Frontal cortex (tissue), 4 donors: Measurements from ENCODE around the gene MAEA. TPM values are rescaled to one million over a fixed set of nuclear protein-coding genes. Genes with fewer than 3 reads are reported as not detected.

Experiments
- DNase-seq, 2 donors: peaks; one replicate each; pipeline ENCODE4 v3.0.0; 2012; ENCODE audit warnings: low spot score in 2 of 2
- FAIRE-seq: peaks from 2 replicates; lab custom pipeline; 2012; peaks lifted over from hg19 to GRCh38; lab: Jason Lieb, UNC
- total RNA-seq: library from RNA; depleted of rRNA; stranded (reverse); fragments of >200 nt; gene quantifications from one replicate; pipeline ENCODE4 v1.2.3, GENCODE V29; 2014
- donor health status: control.
- donor health status: control.
- donor health status: control.

The MAEA gene
- 31.4 TPM for total RNA-seq

DNA sequence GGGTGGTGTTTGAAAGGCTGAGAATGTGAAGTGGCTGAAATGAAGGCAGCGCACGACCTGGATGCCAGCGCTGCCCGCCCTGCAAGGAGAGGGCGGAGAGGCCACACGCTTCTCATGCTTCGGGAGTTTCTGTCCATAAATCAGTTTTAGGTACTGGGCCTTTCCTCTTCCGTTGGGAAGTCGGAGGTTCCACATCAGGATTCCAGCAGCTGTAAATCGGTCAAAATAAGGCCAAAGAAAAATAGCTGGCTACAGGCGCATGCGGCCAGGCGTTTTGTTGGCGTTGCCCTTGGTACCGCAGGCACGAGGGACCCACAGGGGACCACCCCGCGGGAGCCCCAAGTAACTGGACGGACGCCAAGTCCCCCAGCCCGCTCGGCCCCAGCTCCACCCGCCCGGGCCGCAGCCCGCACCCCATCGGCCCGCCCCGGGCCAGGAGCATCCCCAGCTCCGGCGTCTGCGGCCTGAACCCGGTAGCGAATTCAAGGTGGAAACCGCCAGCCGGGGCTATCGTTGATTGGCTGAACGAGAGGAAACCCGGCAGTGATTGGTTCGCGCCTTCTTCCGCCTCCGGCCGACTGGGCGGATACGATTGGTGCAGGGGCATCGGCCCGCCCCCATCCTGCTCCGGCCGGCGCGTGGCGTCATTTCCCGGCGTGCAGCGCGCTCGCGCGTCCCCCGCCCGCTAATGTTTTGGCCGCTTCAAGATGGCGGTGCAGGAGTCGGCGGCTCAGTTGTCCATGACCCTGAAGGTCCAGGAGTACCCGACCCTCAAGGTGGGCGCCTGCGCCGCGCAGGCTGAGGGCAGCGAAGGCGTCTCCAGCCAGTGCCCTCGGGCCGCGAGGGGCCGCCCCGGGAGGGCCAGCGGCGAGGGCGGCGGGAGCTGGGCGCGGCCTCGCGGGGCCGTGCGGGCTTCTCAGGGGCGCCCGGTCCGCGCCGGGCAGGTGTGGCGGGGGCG lies at the start of gene MAEA:
TSS of gene MAEA (plus strand) at position 685 of the 958 bp plus-strand sequence. CDS start at position 708, 23 bp downstream.
- DNase-seq (peak; percentile 100), FAIRE-seq (peak; percentile 91)

DNA sequence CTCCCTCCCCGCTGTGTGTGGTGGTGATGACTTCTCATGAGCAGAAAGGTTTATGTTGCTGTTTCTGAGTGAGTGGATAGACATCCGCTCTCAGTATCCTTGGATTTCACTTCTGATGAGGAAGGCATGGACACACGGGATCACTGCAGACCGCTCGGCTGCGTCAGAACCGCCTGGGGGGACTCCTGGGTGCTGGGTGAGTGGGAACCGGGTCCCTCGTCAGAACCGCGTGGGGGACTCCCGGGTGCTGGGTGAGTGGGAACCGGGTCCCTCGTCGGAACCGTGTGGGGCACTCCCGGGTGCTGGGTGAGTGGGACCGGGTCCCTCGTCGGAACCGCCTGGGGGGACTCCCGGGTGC lies 49.8 kb upstream of the MAEA start:
- peak; percentile 10 to 23 for DNase-seq

DNA sequence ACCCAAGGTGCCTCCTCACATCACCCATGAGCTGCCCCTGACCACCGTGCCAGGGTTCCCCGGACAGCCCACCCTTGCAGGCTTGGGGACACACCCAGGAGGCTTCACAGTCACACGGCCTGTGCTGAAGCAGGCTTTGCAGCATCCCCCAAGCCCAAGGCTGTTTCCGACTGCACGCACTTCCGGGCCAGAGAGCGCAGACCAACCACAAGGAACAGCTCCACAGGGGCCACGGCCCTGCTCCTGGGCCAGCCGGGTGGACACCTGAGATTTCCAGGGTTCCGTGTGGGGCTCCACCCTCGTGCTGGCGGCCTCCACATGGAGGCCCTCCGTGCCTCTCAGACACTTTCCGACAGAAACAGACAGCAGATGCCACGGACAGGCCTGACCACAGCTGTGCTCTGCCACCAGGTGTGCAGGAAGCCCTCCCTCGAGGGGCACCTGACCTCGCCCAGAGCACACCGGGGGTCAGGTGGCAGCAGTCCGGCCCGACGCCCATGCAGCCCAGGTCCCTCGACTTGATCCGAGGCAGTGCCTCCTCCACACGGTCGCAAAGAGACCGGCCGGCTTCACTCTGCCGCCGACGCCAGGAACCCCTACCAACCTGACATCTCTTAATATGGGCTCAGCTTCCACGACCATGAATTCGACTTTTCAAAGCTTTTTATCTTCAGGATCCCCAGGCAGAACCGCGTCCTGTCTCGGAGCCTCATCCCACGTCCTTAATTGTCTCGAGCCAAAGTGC lies 48.8 kb upstream of the MAEA start:
- FAIRE-seq (no peak), DNase-seq (peak; percentile 17 to 31)

More for the DNA sequence above, 49.8 kb upstream of the MAEA start:
- no peak for FAIRE-seq

DNA sequence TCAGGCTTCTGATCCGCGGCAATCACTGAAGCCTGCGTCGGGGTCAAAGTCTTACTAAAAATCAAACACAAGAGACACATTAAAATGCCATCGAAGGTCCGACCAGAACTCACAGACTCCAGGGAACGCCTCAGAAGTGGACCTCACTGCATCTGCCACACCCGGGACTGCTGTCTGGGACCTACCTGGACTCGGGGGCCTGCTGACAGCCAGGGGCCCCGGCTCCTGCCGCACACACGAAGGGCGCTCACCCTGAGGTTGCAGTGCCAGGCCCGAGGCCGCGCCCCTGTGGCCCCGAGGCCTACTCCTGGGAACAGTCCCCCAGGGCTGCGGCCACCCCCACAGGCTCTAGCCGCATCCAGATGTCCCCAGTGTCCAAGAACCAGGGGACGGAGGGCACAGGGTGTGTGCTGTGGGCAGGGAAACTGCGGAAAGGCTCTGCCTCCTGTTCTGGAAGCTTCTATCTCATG lies 48.2 kb upstream of the MAEA start:
- peak; percentile 13 to 32 for DNase-seq
- no peak for FAIRE-seq

DNA sequence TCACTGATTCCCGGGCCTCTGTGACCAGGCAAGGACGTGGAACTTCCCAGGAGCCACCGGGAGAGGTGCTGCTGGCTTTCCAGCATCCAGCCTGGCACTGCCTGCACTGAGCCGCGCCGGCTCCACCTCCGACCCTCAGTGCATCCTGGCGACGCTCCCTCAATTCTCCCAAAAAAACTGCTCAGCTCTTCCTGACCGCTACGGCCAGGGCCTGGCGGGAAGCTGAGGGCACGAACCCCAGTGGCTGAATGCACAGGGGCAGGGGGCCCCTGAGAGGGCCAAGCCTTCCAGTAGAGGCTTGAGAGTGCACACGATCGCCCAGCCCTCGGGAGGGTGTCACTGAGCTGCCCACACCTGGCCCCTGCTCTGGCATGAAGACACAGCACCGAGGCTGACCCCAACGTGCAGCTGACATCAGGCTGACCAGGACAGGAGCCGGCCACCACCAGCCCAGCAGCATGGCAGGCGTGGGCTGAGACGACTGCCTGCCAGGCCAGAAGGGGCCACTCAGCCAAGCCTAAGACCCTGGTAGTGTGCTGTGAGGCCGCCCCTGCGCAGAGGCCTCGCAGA lies 47.7 kb upstream of the MAEA start:
- no peak for FAIRE-seq
- peak; percentile 35 to 38 for DNase-seq

DNA sequence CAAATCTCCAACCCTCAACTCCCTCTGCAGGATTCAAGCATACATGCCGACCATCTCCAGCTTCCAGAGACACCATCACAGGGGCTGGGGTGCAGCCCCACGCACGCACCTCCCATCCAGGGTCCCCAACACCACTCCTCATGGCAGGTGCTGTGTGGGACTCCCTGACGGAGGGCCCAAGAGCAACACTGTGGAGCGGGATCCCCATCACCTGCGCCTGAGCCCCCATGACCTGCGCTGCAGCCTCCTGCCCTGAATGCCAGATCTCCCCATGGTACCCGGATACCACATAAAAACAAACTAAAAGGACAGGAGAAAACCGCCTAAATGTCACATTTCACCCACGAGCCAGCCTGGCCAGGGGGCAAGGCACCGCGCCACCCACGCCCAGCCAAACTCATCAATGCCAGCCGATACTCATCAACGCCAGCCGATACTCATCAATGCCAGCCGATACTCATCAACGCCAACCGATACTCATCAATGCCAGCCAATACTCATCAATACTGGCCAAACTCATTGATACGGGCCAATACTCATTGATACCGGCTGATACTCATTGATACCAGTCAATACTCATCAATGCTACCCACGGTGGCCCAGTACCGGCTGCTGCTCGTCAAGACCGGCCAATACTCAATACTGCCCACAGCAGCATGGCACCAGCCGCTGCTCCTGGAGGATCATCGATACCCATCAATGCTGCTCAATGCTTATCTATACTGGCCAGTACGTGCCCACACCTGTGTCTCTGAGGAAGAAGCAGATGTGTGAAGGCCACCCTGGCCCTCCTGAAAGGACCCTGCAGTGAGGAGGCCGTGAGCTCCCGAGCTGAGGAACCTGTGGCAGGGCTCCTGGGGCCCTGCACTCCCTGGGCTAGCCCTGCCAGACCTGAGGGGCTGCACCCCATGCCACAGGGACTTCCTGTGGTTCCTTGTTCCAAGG lies 46.9 kb upstream of the MAEA start:
- FAIRE-seq = no peak
- DNase-seq = no peak

DNA sequence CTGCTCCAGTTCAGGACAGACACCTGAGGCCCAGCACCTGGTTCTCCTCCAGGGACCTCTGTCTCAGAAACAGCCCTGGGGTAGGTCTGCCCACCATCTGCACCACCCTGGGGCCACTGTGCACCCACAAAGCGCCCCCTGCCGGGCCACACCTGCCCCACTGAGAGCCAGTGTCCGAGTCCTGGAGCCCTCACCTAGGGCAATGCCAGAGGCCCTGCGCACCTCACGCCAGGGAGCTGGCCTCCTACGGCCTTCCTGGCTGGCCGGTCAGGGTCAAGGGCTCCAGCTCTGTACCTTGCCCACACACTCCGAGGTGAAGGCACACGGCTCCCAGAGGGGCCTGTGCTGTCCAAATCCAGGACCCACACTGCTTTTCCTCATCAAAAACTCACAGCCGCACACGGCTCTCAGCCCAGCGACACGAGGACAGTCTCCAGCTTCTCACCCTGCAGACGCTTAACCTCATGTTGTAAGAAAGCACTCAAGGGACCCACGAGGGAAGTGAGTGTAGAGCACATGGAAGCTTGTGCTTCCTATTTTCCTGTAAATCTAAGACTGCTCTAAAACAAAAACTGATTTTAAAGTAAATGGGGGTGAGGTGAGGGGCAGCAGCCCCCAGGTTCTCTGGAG lies 46.1 kb upstream of the MAEA start:
- FAIRE-seq (no peak), DNase-seq (peak; percentile 20 to 49)

DNA sequence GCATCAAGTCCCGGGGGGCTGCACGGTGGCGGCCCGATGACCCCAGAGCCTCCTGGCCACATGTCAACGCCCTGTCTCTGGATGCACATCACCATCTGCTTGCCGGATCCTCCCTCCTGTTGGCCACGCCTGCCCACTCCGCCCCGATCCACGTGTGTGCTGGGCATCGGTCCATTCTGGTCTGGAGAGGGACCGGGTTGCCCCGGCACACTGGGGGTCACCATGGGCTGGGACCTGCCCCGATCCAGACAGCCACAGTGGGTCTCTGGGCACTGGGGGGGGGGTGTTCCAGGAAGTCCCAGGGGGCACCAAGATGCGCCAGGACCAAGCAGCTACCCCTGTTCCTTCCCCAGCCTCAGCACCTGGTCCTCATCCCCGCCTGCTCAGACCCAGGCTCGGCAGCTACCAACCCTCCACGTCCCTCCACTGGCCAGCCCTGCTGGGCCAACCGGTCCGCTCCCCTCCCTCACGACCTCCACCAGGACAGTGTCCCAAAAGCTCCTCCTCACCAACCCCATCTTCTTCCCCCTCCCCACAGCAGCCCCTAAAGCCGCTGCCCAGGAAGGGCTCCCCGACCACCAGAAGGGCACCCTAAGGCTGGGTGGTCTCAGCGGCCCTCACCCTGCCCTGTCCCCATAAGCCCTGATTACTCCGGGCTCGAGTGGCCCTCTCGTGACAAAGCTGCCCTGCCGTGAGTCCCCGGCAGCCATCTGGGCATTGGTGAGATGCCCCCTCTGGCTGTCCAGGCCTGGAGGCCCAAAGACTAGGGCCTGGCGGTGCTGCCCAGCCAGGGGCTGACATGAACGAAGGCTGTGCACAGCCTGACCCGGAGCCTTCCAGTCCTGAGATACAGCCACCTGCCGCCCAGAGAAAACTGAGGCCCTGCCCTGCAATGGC lies 45.4 kb upstream of the MAEA start:
- FAIRE-seq (no peak), DNase-seq (peak; percentile 23 to 31)

DNA sequence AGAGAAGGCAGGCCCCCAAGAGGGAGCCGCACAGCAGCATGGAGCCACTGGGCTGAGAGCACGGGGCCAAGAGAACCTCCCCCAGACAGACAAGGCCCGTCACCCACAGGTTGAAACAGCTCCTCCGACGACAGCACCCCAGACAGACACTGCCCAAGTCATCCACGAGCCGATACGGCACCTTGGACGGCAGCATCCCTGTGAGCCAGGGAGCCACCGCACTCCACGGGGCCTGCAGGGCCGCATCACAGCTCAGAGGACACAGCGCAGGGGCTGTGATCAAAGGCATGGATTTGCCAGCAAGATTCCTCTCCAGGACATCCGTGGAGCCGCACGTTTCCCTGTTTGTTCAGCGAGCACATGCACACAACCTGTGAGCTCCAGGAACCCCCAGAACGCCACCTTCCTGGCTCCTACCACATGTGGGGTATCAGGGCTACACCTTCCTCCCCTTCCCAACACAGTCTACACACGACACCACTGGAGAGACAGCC lies 44.7 kb upstream of the MAEA start:
- DNase-seq (no peak), FAIRE-seq (no peak)

DNA sequence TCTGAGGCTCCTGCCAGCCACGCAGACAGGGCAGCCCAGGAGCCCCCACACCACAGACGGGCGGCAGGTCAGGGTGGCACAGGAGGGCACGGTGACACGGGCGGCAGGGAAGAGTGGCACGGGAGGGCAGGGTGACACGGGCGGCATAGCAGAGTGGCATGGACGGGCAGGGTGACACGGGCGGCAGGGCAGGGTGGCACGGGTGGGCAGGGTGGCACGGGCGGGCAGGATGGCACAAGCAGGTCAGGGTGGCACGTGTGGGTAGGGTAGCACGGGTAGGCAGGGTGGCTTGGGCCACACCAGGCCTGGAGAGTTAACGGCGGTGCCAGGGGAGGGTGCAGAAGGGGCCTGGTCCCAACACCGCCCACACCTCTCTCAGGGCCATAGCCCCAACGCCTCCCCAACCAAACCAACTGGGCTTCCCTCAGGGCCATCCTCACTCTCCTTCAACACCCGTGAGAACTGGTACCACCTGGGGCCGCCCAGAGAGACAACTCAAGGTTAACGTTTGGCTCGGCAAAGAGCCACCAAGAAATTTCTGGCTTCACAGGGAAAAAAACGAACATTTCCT lies 44.1 kb upstream of the MAEA start:
- FAIRE-seq (no peak), DNase-seq (peak in 1 of 2 donors; percentile 7)

DNA sequence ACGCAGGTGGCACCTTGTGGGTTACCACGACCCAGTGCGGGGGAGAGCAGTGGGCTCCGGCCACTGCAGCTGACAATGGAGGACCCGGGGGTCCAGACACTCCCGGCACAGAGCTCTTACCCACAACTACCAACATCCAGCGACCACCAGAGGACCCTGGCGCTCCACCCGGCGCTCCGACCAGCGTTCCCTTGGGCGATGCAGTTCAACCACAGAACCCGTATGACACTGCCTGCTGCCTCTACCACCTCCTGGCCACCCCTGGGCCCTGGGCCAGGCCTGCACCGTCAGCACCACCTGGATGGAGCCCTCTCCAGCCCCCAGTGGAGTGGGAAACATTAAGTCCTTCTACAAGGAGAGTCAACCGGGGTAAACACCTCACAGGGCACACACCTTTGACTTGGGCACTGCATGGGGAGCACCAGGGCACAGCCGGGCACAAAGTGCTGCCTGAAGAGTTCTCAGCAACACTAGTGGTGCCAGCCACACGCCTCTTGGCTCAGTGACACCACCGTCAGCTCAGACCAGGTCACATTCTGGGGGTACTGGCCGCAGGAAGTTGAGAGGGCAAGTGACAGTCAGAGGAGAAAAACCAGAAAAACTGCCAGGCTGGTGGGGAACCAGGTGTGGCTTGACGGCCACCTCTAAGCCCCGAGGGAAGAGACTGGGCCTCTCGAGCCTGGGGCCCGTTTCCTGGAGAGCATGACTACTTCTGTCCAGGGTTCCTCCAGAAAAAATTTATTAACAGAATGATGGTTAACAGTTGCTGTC lies 43.4 kb upstream of the MAEA start:
- DNase-seq (peak in 1 of 2 donors; percentile 14), FAIRE-seq (no peak)

DNA sequence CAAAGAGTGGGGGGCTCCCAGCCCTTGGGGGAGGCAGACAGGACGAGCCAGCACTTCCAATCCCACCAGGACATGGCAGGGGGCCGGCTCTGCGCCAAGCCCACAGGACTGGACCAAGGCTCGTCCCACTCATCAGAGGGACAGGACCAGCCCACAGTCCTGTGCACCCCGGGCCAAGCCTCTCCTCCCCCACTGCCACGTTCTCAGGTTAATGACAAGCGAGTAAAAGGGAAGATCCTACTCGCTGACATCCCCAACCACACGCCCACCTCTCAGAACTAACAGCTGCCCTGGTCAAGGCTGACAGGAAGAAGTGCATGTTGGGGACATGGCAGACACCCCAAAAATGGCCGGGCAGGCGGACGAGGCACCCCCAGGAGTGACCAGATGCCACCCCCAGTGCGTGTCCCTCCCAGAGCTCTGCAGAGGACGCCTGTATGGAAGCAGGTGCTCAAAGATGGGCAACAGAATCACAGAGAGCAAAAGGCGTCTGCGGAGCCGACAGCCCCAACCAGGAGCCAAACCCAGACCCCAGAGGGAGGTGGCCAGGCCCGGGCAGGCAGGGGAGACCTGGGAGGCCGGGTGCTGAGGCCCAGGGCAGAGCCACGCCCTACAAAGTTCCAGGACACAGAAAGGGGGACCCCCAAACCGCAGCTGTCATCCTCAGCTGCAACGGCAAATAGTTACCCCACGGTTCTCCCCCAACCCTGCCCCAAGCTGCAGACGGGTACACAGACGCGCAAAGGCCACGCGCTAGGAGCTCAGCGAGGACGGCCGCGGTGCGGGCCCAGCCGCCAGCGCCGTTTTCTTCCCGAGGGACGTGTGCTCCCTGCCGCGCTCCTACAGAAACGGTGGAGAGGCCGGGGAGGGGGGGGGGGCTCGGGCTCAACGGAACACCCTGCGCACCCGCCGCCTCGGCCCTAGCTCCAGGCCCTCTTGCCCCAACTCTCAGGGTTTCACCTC lies 42.5 kb upstream of the MAEA start:
- FAIRE-seq (no peak), DNase-seq (peak; percentile 22 to 30)

DNA sequence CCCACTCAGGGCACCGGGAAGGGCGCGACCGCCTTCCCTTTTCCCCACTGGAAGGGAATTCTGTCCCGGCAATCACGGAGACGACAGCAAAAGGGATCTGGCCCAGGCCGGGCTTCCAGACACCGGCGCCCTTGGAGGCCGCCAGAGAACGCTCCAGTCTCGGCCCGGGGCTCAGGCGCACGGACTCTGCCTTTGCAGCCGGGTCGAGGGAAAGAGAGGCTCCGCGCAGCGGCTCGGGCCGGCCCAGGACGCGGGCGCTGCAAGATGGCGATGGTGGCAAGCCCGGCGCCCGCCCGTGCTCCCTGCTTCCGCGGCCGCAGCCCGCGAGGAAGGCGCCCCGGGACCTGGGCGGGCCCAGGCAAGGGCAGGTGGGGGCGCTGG lies 41.8 kb upstream of the MAEA start:
- FAIRE-seq = no peak
- no peak for DNase-seq

DNA sequence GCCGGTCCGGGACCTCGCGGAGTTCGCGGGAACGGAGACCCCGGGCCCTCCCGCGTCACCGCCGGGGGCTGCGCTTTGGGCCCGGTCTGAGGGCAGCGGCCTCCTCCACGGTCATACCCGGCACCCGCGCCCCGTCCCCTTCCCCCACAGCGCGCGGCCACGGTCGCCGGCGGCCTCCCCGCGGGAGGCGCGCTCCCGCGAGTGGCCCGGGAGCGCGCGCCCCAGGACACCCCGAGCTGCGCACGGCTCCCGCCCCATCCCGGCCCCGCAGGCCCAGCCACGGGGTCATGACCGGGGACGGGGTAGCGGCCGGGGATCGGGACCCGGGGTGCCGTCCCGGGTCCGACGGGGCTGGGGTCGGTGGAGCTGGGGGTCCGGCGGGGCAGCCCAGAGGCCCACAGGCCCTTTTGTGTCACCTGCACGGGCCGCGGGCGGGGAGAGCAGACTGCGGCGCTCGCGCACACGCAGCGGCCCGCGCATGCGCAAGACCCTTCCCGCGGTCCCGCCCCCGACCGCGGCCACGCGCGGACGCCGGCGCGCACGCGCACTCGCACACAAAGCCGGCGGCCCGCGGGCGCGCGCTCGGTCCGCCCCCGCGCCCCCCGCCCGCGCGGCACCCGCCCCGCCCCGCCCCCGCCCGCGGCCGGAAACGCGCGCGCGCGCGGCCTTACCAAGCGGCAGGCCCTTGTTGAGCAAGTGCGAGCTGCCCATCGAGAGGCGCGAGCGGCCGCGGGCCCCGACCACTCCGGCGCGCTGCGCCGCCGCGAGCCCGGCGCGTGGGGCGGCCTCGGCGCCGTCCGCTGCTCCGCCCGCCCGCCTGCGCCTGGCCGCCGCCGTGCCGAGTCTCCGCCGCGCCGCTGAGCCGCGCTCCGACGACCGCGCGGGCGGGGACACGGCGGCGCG lies 41.2 kb upstream of the MAEA start, which contains the start of gene CTBP1:
TSS of gene CTBP1 (minus strand) at position 886 of the 903 bp plus-strand sequence. CDS start 7,799 bp downstream, outside the sequence.
- DNase-seq = peak; percentile 98 to 99
- no peak for FAIRE-seq
